H1 (cell line): ENCODE measurements around the gene PCDH20. TPM values are rescaled to one million over a fixed set of nuclear protein-coding genes. Genes with fewer than 3 reads are reported as not detected.

Source experiments
- CTCF ChIA-PET: fragments of 300-600 bp; sonication (Branson Sonifier 250); formaldehyde crosslinking; loops from one replicate; lab custom pipeline; 2021; ENCODE audit not compliant: partially characterized antibody; lab: Charles Lee
- POLR2A ChIA-PET: fragments of 300-600 bp; sonication (Branson Sonifier 250); formaldehyde crosslinking; loops from one replicate; lab custom pipeline; 2021; ENCODE audit warnings: inconsistent platforms; ENCODE audit not compliant: partially characterized antibody; lab: Charles Lee
- DNase-seq, 2 experiments: peaks; one replicate each; pipeline versions ENCODE4 v3.0.0 to v3.0.0-alpha.2; 2010 to 2022; ENCODE audit warnings: low spot score in 2 of 2, low read depth in 1 of 2, mixed read lengths in 1 of 2
- FAIRE-seq: peaks from 2 replicates; lab custom pipeline; 2011; peaks lifted over from hg19 to GRCh38; lab: Jason Lieb, UNC
- H2AFZ ChIP-seq: 2 replicates; pipeline ENCODE4 v1.8.1; 2012; ENCODE audit warnings: low read length, inconsistent platforms
- H2AK5ac ChIP-seq: 2 replicates; pipeline ENCODE4 v1.6.1; 2013; ENCODE audit warnings: low read depth, low read length
- H2BK120ac ChIP-seq: replicated peaks from 2 replicates; pipeline ENCODE3; 2013; ENCODE audit warnings: low read depth, low read length, inconsistent platforms
- H2BK12ac ChIP-seq: 2 replicates; pipeline ENCODE4 v1.6.1; 2013; ENCODE audit warnings: low read depth, low read length
- H2BK15ac ChIP-seq: 2 replicates; pipeline ENCODE4 v1.6.1; 2013; ENCODE audit warnings: low read length
- H2BK20ac ChIP-seq: 2 replicates; pipeline ENCODE4 v1.6.1; 2013; ENCODE audit warnings: low read length
- H2BK5ac ChIP-seq: 2 replicates; pipeline ENCODE4 v1.6.1; 2013; ENCODE audit warnings: low read depth, low read length
- H3K14ac ChIP-seq: 2 replicates; pipeline ENCODE4 v1.6.1; 2013; ENCODE audit warnings: inconsistent platforms; ENCODE audit not compliant: insufficient read length
- H3K18ac ChIP-seq: 2 replicates; pipeline ENCODE4 v1.6.1; 2013; ENCODE audit warnings: low read length; ENCODE audit errors: extremely low read depth
- H3K23ac ChIP-seq: 2 replicates; pipeline ENCODE4 v1.6.1; 2013; ENCODE audit warnings: inconsistent platforms; ENCODE audit not compliant: insufficient read length
- H3K23me2 ChIP-seq: 2 replicates; pipeline ENCODE4 v1.6.1; 2013; ENCODE audit warnings: low read depth, low read length
- H3K27ac ChIP-seq: 2 replicates; pipeline ENCODE4 v1.6.1; 2011; ENCODE audit warnings: low read depth, low read length, inconsistent platforms
- H3K27me3 ChIP-seq, 4 experiments: replicated peaks in 1 of 4; 1 replicate in 1 of 4; 2 replicates in 3 of 4; pipeline versions ENCODE4 v1.6.1 to v1.8.1; 2011 to 2013; ENCODE audit warnings: low read length in 3 of 4, mild to moderate bottlenecking in 3 of 4, inconsistent platforms in 2 of 4, mixed read lengths in 2 of 4, moderate library complexity in 1 of 4; ENCODE audit not compliant: control insufficient read depth in 3 of 4, insufficient read depth in 3 of 4; ENCODE audit errors: extremely low read depth in 1 of 4
- H3K36me3 ChIP-seq, 4 experiments: 2 replicates each; pipeline versions ENCODE4 v1.6.1 to v1.8.1; 2011 to 2013; ENCODE audit warnings: mild to moderate bottlenecking in 4 of 4, low read length in 3 of 4, moderate library complexity in 2 of 4, control low read depth in 1 of 4, inconsistent platforms in 1 of 4; ENCODE audit not compliant: insufficient read depth in 4 of 4, control insufficient read depth in 2 of 4
- H3K4ac ChIP-seq: replicated peaks from 2 replicates; pipeline ENCODE3; 2013; ENCODE audit warnings: low read length, low read depth, mixed read lengths, inconsistent platforms; ENCODE audit not compliant: insufficient read length
- H3K4me1 ChIP-seq, 4 experiments: replicated peaks in 1 of 4; 1 replicate in 1 of 4; 2 replicates in 3 of 4; pipeline versions ENCODE4 v1.6.1 to v1.8.1; 2011 to 2013; ENCODE audit warnings: low read length in 3 of 4, inconsistent platforms in 2 of 4, mixed read lengths in 1 of 4; ENCODE audit not compliant: insufficient read depth in 4 of 4, control insufficient read depth in 3 of 4
- H3K4me2 ChIP-seq, 2 experiments: 2 replicates each; pipeline versions ENCODE4 v1.6.1 to v1.8.1; 2011 to 2013; ENCODE audit warnings: low read depth in 2 of 2, low read length in 2 of 2, control low read depth in 1 of 2, inconsistent platforms in 1 of 2, mild to moderate bottlenecking in 1 of 2; ENCODE audit not compliant: insufficient read depth in 1 of 2
- H3K4me3 ChIP-seq, 4 experiments: fragments of 200-600, 300-600 bp in 1 of 4; sonication (generic), shearing (Covaris generic), sonication (Bioruptor Twin) in 1 of 4; 2 replicates each; pipeline versions ENCODE4 v1.5.1 to v1.8.1; 2011 to 2016; ENCODE audit warnings: low read length in 4 of 4, low read depth in 3 of 4, control low read depth in 2 of 4, inconsistent platforms in 2 of 4, mild to moderate bottlenecking in 2 of 4, mixed read lengths in 1 of 4, moderate library complexity in 1 of 4; ENCODE audit not compliant: insufficient read depth in 2 of 4; ENCODE audit errors: extremely low read depth in 1 of 4
- H3K56ac ChIP-seq: replicated peaks from 2 replicates; pipeline ENCODE3; 2013; ENCODE audit warnings: low read depth, mild to moderate bottlenecking, mixed read lengths, low read length, inconsistent platforms; ENCODE audit not compliant: insufficient read length
- H3K79me1 ChIP-seq: 2 replicates; pipeline ENCODE4 v1.6.1; 2013; ENCODE audit warnings: low read depth, low read length, control low read depth
- H3K79me2 ChIP-seq, 2 experiments: 2 replicates each; pipeline versions ENCODE4 v1.6.1 to v1.8.1; 2012 to 2013; ENCODE audit warnings: low read length in 2 of 2, mild to moderate bottlenecking in 2 of 2, inconsistent platforms in 1 of 2; ENCODE audit not compliant: insufficient read depth in 2 of 2, control insufficient read depth in 1 of 2
- H3K9ac ChIP-seq, 4 experiments: replicated peaks in 1 of 4; 1 replicate in 1 of 4; 2 replicates in 3 of 4; pipeline versions ENCODE4 v1.6.1 to v1.8.1; 2011 to 2013; ENCODE audit warnings: low read depth in 3 of 4, low read length in 3 of 4, control low read depth in 2 of 4, mild to moderate bottlenecking in 2 of 4, moderate library complexity in 2 of 4, inconsistent platforms in 1 of 4; ENCODE audit errors: extremely low read depth in 1 of 4
- H3K9me3 ChIP-seq, 2 experiments: 2 replicates each; pipeline versions ENCODE4 v1.6.1 to v1.8.1; 2012 to 2013; ENCODE audit warnings: mild to moderate bottlenecking in 2 of 2, moderate library complexity in 2 of 2, control low read depth in 1 of 2, inconsistent platforms in 1 of 2, low read depth in 1 of 2, low read length in 1 of 2, mixed read lengths in 1 of 2; ENCODE audit not compliant: insufficient read depth in 2 of 2
- H4K20me1 ChIP-seq, 2 experiments: replicated peaks in 1 of 2; 2 replicates each; pipeline versions ENCODE3 to v1.8.1; 2011 to 2013; ENCODE audit warnings: inconsistent platforms in 2 of 2, low read length in 2 of 2, mild to moderate bottlenecking in 1 of 2; ENCODE audit not compliant: insufficient read depth in 2 of 2, control insufficient read depth in 1 of 2
- H4K5ac ChIP-seq: 2 replicates; pipeline ENCODE4 v1.6.1; 2013; ENCODE audit warnings: low read length, low read depth, mixed read lengths, inconsistent platforms; ENCODE audit not compliant: insufficient read length
- H4K8ac ChIP-seq: 2 replicates; pipeline ENCODE4 v1.8.0; 2013; ENCODE audit warnings: mild to moderate bottlenecking, moderate library complexity, low read length, inconsistent platforms; ENCODE audit not compliant: insufficient read depth; ENCODE audit errors: extremely low read depth
- H4K91ac ChIP-seq: replicated peaks from 2 replicates; pipeline ENCODE3; 2013; ENCODE audit warnings: low read length, mixed read lengths, inconsistent platforms; ENCODE audit not compliant: insufficient read length
- ASH2L ChIP-seq: fragments of 200-600, 300-600 bp; sonication (generic); IDR thresholded peaks from one replicate; pipeline ENCODE4 v1.7.1; 2017; ENCODE audit warnings: low read length
- CBX5 ChIP-seq: fragments of 300-800, 300-1000 bp; sonication (generic); IDR thresholded peaks from 2 replicates; pipeline ENCODE4 v1.7.1; 2016; ENCODE audit warnings: antibody characterized with exemption, low read length, low read depth
- PHF8 ChIP-seq: fragments of 200-600 bp; sonication (generic); conservative IDR thresholded peaks from 2 replicates; pipeline ENCODE4 v1.7.1; 2012; ENCODE audit warnings: low read depth, mild to moderate bottlenecking, inconsistent platforms, low read length, moderate library complexity
- RAD21 ChIP-seq, 2 experiments: IDR thresholded peaks in 1 of 2; conservative IDR thresholded peaks in 1 of 2; 2 replicates each; pipeline ENCODE4 v1.6.1; 2011; ENCODE audit warnings: low read depth in 2 of 2, low read length in 2 of 2, improper control_type of control experiment in 1 of 2, inconsistent platforms in 1 of 2, mild to moderate bottlenecking in 1 of 2, moderate library complexity in 1 of 2
- TBP ChIP-seq: IDR thresholded peaks from 2 replicates; pipeline ENCODE4 v1.6.1; 2011; ENCODE audit warnings: low read depth, low read length, improper control_type of control experiment
- polyA plus RNA-seq, 7 experiments: library from polyadenylated mRNA; depleted of rRNA in 3 of 7; stranded (reverse) in 5 of 7; unstranded in 2 of 7; fragments of >200 nt in 5 of 7; fragments of 200-250 nt in 2 of 7; gene quantifications; 1 replicate in 5 of 7; 2 replicates in 1 of 7; 4 replicates in 1 of 7; pipeline versions ENCODE4 v1.2.1 to v1.2.3, GENCODE V29; 2011 to 2013; ENCODE audit warnings: missing spikeins in 2 of 7, mixed read lengths in 2 of 7
- total RNA-seq: library from RNA; stranded (reverse); fragmentation: NEBNext Ultra II Directional; extraction: Animal tissue kit (Norgen Biotek cat#: 25700); gene quantifications from 2 replicates; pipeline ENCODE4 v1.2.1, GENCODE V29; 2021
- TF ChIP-seq, protein P1 (sequence below): IDR thresholded peaks from 2 replicates; pipeline ENCODE4 v1.6.1; 2011; ENCODE audit warnings: low read length, improper control_type of control experiment

PCDH20 gene
- total and polyA plus RNA-seq, 2 of the 8 experiments (the other 6 are each of a cell fraction or from before 2014, with no cell fraction given) = 0.65 to 2.2 TPM

DNA sequence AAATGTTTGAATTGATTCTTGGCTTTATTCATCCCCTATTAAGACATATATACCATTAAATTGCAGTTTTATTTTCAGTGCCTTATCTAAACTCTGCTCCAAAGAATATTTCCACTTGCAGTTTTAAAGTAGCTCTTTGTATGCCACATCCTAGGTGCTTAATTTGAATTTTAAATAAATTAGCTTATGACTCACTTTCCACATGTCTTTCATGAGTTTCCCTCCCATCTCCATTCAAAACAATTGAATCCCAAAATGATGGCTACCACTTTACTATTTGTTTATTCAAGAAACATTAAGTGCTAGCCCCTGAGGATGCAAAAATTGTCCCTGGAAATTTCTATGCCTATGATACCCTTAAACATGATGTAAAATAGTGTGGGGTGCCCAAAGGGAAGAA lies 19.5 kb downstream of the PCDH20 start:
- no peak overlapping the region for H2BK15ac ChIP-seq
- TF ChIP-seq, protein P1, sequence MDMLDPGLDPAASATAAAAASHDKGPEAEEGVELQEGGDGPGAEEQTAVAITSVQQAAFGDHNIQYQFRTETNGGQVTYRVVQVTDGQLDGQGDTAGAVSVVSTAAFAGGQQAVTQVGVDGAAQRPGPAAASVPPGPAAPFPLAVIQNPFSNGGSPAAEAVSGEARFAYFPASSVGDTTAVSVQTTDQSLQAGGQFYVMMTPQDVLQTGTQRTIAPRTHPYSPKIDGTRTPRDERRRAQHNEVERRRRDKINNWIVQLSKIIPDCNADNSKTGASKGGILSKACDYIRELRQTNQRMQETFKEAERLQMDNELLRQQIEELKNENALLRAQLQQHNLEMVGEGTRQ = no peak
- TF ChIP-seq RAD21 (IDR thresholded peaks at IDR 0.05 in 1 of 2, conservative IDR thresholded peaks at IDR 0.05 in 1 of 2; ENCODE audit: low read depth in 2 of 2, low read length in 2 of 2) = no peak
- no peak for TF ChIP-seq TBP
- no peak for TF ChIP-seq PHF8
- TF ChIP-seq CBX5 = no peak
- no peak for TF ChIP-seq ASH2L

More for the DNA sequence above, 19.5 kb downstream of the PCDH20 start:
- Histone ChIP-seq H4K5ac (no peak overlapping the region), H3K4me1 (no peaks in the 10 kb centered on the region), H4K8ac (no peak overlapping the region), H2AK5ac (no peak overlapping the region), H3K36me3 (no peaks in the 10 kb centered on the region), H3K27ac (no peak overlapping the region), H2BK5ac (no peak overlapping the region), H3K9me3 (no peaks in the 10 kb centered on the region), H3K4me2 (no peak overlapping the region), H3K23me2 (0 out of 2 replicates have a peak, but pooled peaks cover 2% of the 10 kb centered on the region), H3K56ac (no peak overlapping the region), H3K18ac (no peak overlapping the region), H3K14ac (no peak overlapping the region), H2BK12ac (no peak overlapping the region), H3K79me2 (no peaks in the 10 kb centered on the region), H3K4ac (no peak overlapping the region), H3K27me3 (no peaks in the 10 kb centered on the region), H3K4me3 (no peak overlapping the region), H4K91ac (no peak overlapping the region), H3K79me1 (no peaks in the 10 kb centered on the region), H2BK120ac (no peak overlapping the region), H2AFZ (no peak overlapping the region), H4K20me1 (no peaks in the 10 kb centered on the region), H3K23ac (no peak overlapping the region), H3K9ac (no peak overlapping the region), H2BK20ac (no peak overlapping the region)
- CTCF ChIA-PET = interaction anchor here (2.6 kb wide), 1 partner anchor 14 kb away, joined by 9 read pairs; no protein-coding TSS in a partner anchor
- DNase-seq (no peak), FAIRE-seq (no peak)
- POLR2A ChIA-PET = no interaction called here
